Measurements from ENCODE around the gene HMCN1. TPM values are rescaled to one million over a fixed set of nuclear protein-coding genes. Genes with fewer than 3 reads are reported as not detected.

HMCN1 gene
- total RNA-seq, 3 donors from 2014 or later, result 2.0 to 8.6 (median 3.4) TPM

- intact Hi-C loops (cut with DNase I, micrococcal nuclease), result no loop called here
- Histone ChIP-seq H3K4me1 (ENCODE audit: low read depth) (no peaks in the 10 kb centered on the region), H3K36me3 (ENCODE audit: low read depth) (no peaks in the 10 kb centered on the region), H3K9me3 (no peaks in the 10 kb centered on the region), H3K4me3 (no peak overlapping the region)
- DNase-seq (no peak), ATAC-seq (no peak)
- TF ChIP-seq, protein P1, sequence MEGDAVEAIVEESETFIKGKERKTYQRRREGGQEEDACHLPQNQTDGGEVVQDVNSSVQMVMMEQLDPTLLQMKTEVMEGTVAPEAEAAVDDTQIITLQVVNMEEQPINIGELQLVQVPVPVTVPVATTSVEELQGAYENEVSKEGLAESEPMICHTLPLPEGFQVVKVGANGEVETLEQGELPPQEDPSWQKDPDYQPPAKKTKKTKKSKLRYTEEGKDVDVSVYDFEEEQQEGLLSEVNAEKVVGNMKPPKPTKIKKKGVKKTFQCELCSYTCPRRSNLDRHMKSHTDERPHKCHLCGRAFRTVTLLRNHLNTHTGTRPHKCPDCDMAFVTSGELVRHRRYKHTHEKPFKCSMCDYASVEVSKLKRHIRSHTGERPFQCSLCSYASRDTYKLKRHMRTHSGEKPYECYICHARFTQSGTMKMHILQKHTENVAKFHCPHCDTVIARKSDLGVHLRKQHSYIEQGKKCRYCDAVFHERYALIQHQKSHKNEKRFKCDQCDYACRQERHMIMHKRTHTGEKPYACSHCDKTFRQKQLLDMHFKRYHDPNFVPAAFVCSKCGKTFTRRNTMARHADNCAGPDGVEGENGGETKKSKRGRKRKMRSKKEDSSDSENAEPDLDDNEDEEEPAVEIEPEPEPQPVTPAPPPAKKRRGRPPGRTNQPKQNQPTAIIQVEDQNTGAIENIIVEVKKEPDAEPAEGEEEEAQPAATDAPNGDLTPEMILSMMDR (IDR thresholded peaks at IDR 0.05), result no peak
These were observed 368.5 kb downstream of the HMCN1 start for GRCh38 chr1:186102547-186103148.

DNA sequence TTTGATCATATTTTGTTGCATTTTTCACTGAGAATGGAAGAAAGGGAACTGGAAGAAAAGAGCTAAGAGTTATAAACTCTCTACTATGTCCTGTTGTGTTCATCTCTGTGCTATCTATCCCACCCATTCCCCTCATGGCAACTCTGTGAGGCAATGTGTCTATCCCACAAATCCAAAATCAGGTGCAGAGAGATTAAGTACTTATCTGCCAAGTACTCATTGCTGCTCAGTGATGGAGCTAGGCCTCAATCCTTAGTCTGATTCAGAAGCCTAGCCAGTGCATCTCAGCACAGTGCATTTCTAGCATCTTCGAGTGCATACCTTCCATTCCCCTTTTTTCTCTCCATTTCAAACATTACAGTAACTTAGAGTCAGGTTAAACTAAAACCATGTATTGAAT, 370.3 kb downstream of the HMCN1 start:
- Histone ChIP-seq H3K36me3 (ENCODE audit: low read depth) (no peaks in the 10 kb centered on the region), H3K4me3 (no peak overlapping the region), H3K9me3 (no peaks in the 10 kb centered on the region), H3K4me1 (ENCODE audit: low read depth) (no peaks in the 10 kb centered on the region)
- TF ChIP-seq, protein P1 (IDR thresholded peaks at IDR 0.05), result no peak
- ATAC-seq, result no peak
- DNase-seq, result no peak
- intact Hi-C loops (cut with DNase I, micrococcal nuclease), result no loop called here

DNA sequence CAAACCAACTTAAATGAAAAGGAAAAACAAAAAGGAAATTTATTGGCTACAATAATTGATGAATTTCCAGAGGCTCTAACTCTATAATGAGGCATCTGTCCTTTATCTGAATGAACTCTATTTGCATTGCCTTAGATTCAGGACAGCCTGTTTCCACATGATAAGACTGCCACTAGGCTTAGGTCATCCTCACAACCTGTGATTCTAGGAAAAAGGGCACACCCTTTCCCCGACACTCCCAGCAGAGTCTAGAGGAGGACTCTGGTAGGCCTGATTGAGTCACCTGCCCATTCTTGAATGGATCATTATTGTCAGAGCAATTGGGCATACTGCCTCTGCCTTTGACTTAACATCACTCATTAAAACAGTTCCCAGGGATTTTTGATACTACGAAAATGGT, 378.1 kb downstream of the HMCN1 start:
- ATAC-seq (peak; percentile 17), DNase-seq (no peak)
- intact Hi-C loops (cut with DNase I, micrococcal nuclease), result no loop called here
- Histone ChIP-seq H3K36me3 (ENCODE audit: low read depth) (no peaks in the 10 kb centered on the region), H3K9me3 (no peaks in the 10 kb centered on the region), H3K4me3 (no peak overlapping the region), H3K4me1 (ENCODE audit: low read depth) (no peaks in the 10 kb centered on the region)
- TF ChIP-seq, protein P1 (IDR thresholded peaks at IDR 0.05), result no peak

GRCh38 chr1:186113461-186113860, 379.3 kb downstream of the HMCN1 start:
- Histone ChIP-seq H3K9me3 (no peaks in the 10 kb centered on the region), H3K36me3 (ENCODE audit: low read depth) (no peaks in the 10 kb centered on the region), H3K4me1 (ENCODE audit: low read depth) (no peaks in the 10 kb centered on the region), H3K4me3 (no peak overlapping the region)
- ATAC-seq, result no peak
- no peak for DNase-seq
- intact Hi-C loops (cut with DNase I, micrococcal nuclease), result no loop called here
- TF ChIP-seq, protein P1 (IDR thresholded peaks at IDR 0.05), result no peak

- TF ChIP-seq, protein P1 (IDR thresholded peaks at IDR 0.05), result no peak
- Histone ChIP-seq H3K4me1 (ENCODE audit: low read depth) (no peaks in the 10 kb centered on the region), H3K4me3 (no peak overlapping the region), H3K36me3 (ENCODE audit: low read depth) (no peaks in the 10 kb centered on the region), H3K9me3 (no peaks in the 10 kb centered on the region)
- ATAC-seq (no peak), DNase-seq (no peak)
- intact Hi-C loops (cut with DNase I, micrococcal nuclease), result no loop called here
These were observed 384.5 kb downstream of the HMCN1 start for GRCh38 chr1:186118724-186119123.

DNA sequence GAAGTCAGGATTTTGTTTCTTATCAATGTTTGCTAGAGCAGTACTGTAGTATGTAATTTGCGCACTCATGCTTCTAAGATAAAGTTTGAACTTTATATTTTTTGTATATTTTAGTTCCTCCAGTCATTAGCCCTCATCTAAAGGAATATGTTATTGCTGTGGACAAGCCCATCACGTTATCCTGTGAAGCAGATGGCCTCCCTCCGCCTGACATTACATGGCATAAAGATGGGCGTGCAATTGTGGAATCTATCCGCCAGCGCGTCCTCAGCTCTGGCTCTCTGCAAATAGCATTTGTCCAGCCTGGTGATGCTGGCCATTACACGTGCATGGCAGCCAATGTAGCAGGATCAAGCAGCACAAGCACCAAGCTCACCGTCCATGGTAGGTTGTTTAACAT, 388.6 kb downstream of the HMCN1 start:
- ATAC-seq (no peak), DNase-seq (no peak)
- no peak overlapping the region for H3K4me3 ChIP-seq
- intact Hi-C loops (cut with DNase I, micrococcal nuclease), result no loop called here
- no peaks in the 10 kb centered on the region for H3K9me3 ChIP-seq
- TF ChIP-seq, protein P1 (IDR thresholded peaks at IDR 0.05), result no peak
- H3K36me3 ChIP-seq (ENCODE audit: low read depth), result no peaks in the 10 kb centered on the region
- no peaks in the 10 kb centered on the region for H3K4me1 ChIP-seq (ENCODE audit: low read depth)

Data from mucosa of descending colon (tissue), 3 donors.